Measurements from ENCODE around the gene USP3.

GRCh38 chr15:63458026-63458425 is 46.4 kb upstream of the USP3 start:
- TF ChIP-seq SETDB1 (CRISPR knock-in tag; IDR thresholded peaks at IDR 0.05; ENCODE audit: borderline replicate concordance) (no peak), SYNCRIP (IDR thresholded peaks at IDR 0.05; ENCODE audit: insufficient read depth, low read depth, low read length) (no peak), KMT2B (CRISPR knock-in tag; IDR thresholded peaks at IDR 0.05) (no peak), ZNF558 (CRISPR knock-in tag; IDR thresholded peaks at IDR 0.05; ENCODE audit: borderline replicate concordance) (no peak), SMC3 (IDR thresholded peaks at IDR 0.05; ENCODE audit: low read length) (no peak), EP300 (IDR thresholded peaks at IDR 0.05; ENCODE audit: low read depth in 2 of 2, low read length in 2 of 2) (no peak), EP300 (CRISPR knock-in tag; IDR thresholded peaks at IDR 0.05; ENCODE audit: borderline replicate concordance) (no peak)
- TF ChIP-seq, protein P1, sequence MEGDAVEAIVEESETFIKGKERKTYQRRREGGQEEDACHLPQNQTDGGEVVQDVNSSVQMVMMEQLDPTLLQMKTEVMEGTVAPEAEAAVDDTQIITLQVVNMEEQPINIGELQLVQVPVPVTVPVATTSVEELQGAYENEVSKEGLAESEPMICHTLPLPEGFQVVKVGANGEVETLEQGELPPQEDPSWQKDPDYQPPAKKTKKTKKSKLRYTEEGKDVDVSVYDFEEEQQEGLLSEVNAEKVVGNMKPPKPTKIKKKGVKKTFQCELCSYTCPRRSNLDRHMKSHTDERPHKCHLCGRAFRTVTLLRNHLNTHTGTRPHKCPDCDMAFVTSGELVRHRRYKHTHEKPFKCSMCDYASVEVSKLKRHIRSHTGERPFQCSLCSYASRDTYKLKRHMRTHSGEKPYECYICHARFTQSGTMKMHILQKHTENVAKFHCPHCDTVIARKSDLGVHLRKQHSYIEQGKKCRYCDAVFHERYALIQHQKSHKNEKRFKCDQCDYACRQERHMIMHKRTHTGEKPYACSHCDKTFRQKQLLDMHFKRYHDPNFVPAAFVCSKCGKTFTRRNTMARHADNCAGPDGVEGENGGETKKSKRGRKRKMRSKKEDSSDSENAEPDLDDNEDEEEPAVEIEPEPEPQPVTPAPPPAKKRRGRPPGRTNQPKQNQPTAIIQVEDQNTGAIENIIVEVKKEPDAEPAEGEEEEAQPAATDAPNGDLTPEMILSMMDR (CRISPR knock-in tag; IDR thresholded peaks at IDR 0.05): no peak
- TF ChIP-seq, protein P2, sequence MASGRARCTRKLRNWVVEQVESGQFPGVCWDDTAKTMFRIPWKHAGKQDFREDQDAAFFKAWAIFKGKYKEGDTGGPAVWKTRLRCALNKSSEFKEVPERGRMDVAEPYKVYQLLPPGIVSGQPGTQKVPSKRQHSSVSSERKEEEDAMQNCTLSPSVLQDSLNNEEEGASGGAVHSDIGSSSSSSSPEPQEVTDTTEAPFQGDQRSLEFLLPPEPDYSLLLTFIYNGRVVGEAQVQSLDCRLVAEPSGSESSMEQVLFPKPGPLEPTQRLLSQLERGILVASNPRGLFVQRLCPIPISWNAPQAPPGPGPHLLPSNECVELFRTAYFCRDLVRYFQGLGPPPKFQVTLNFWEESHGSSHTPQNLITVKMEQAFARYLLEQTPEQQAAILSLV (CRISPR knock-in tag; IDR thresholded peaks at IDR 0.05; ENCODE audit: borderline replicate concordance): no peak
- TF ChIP-seq, protein P3, sequence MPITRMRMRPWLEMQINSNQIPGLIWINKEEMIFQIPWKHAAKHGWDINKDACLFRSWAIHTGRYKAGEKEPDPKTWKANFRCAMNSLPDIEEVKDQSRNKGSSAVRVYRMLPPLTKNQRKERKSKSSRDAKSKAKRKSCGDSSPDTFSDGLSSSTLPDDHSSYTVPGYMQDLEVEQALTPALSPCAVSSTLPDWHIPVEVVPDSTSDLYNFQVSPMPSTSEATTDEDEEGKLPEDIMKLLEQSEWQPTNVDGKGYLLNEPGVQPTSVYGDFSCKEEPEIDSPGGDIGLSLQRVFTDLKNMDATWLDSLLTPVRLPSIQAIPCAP (CRISPR knock-in tag; IDR thresholded peaks at IDR 0.05; ENCODE audit: low read depth): no peak

All from HepG2 (cell line).